Liver (tissue), 9 donors: Measurements from ENCODE around the gene HSD17B3. TPM values are rescaled to one million over a fixed set of nuclear protein-coding genes. Genes with fewer than 3 reads are reported as not detected.

Experiments used
- DNase-seq: peaks from one replicate; pipeline ENCODE4 v3.0.0-alpha.2; 2017; ENCODE audit warnings: low spot score
- H3K27ac ChIP-seq, 2 donors: one replicate each; pipeline ENCODE4 v1.7.0; 2013; ENCODE audit warnings: inconsistent platforms in 2 of 2, low read length in 2 of 2, control low read depth in 1 of 2, low read depth in 1 of 2, mild to moderate bottlenecking in 1 of 2
- H3K27me3 ChIP-seq, 4 donors: one replicate each; pipeline versions ENCODE4 v1.6.1 to v1.7.0; 2013; ENCODE audit warnings: low read length in 3 of 4, inconsistent platforms in 1 of 4, mild to moderate bottlenecking in 1 of 4, moderate library complexity in 1 of 4; ENCODE audit not compliant: control insufficient read depth in 4 of 4, insufficient read depth in 4 of 4
- H3K36me3 ChIP-seq, 4 donors: one replicate each; pipeline versions ENCODE4 v1.6.1 to v1.7.0; 2013; ENCODE audit warnings: low read length in 3 of 4, mild to moderate bottlenecking in 3 of 4, low read depth in 1 of 4, moderate library complexity in 1 of 4; ENCODE audit not compliant: control insufficient read depth in 4 of 4, insufficient read depth in 3 of 4
- H3K4me1 ChIP-seq, 4 donors: one replicate each; pipeline versions ENCODE4 v1.6.1 to v1.7.0; 2013; ENCODE audit warnings: low read length in 3 of 4, mild to moderate bottlenecking in 3 of 4, moderate library complexity in 1 of 4; ENCODE audit not compliant: control insufficient read depth in 4 of 4, insufficient read depth in 4 of 4
- H3K4me3 ChIP-seq, 3 donors: one replicate each; pipeline versions ENCODE4 v1.6.1 to v1.7.0; 2013; ENCODE audit warnings: low read length in 3 of 3, control low read depth in 1 of 3, low read depth in 1 of 3, mild to moderate bottlenecking in 1 of 3
- H3K9ac ChIP-seq, 2 donors: one replicate each; pipeline ENCODE4 v1.7.0; 2013; ENCODE audit warnings: low read length in 2 of 2, mild to moderate bottlenecking in 2 of 2, moderate library complexity in 2 of 2, control low read depth in 1 of 2, low read depth in 1 of 2
- H3K9me3 ChIP-seq, 4 donors: one replicate each; pipeline versions ENCODE4 v1.6.1 to v1.7.0; 2013; ENCODE audit warnings: low read length in 3 of 4; ENCODE audit not compliant: control insufficient read depth in 4 of 4
- EGR1 ChIP-seq, 2 donors: IDR thresholded peaks; 2 replicates each; pipeline ENCODE4 v1.6.1; 2016 to 2018; ENCODE audit warnings: antibody characterized with exemption in 2 of 2, low read depth in 2 of 2
- FOXA1 ChIP-seq: IDR thresholded peaks from 2 replicates; pipeline ENCODE4 v1.6.1; 2016; ENCODE audit warnings: antibody characterized with exemption
- FOXA2 ChIP-seq: IDR thresholded peaks from 2 replicates; pipeline ENCODE4 v1.6.1; 2016; ENCODE audit warnings: antibody characterized with exemption
- GABPA ChIP-seq, 2 donors: IDR thresholded peaks in 1 of 2; conservative IDR thresholded peaks in 1 of 2; 2 replicates each; pipeline ENCODE4 v1.6.1; 2016; ENCODE audit warnings: antibody characterized with exemption in 2 of 2, mild to moderate bottlenecking in 1 of 2, moderate library complexity in 1 of 2
- HNF4A ChIP-seq, 2 donors: conservative IDR thresholded peaks; 2 replicates each; pipeline ENCODE4 v1.6.1; 2016; ENCODE audit warnings: antibody characterized with exemption in 2 of 2, mild to moderate bottlenecking in 2 of 2
- HNF4G ChIP-seq: IDR thresholded peaks from 2 replicates; pipeline ENCODE4 v1.6.1; 2016; ENCODE audit warnings: antibody characterized with exemption
- JUND ChIP-seq, 2 donors: IDR thresholded peaks; 2 replicates each; pipeline ENCODE4 v1.6.1; 2016; ENCODE audit warnings: antibody characterized with exemption in 2 of 2
- NR2F2 ChIP-seq: IDR thresholded peaks from 2 replicates; pipeline ENCODE4 v1.6.1; 2016; ENCODE audit warnings: antibody characterized with exemption
- RXRA ChIP-seq, 2 donors: IDR thresholded peaks; 2 replicates each; pipeline ENCODE4 v1.6.1; 2017 to 2018; ENCODE audit warnings: antibody characterized with exemption in 2 of 2, mild to moderate bottlenecking in 1 of 2
- TAF1 ChIP-seq: conservative IDR thresholded peaks from 2 replicates; pipeline ENCODE4 v1.6.1; 2016; ENCODE audit warnings: antibody characterized with exemption, mild to moderate bottlenecking
- YY1 ChIP-seq: IDR thresholded peaks from 2 replicates; pipeline ENCODE4 v1.6.1; 2016; ENCODE audit warnings: antibody characterized with exemption, mild to moderate bottlenecking
- WGBS: extraction: QIAGEN DNeasy Blood & Tissue Kit; methylation state at CpG from one replicate; pipeline ENCODE4 v1.1.7; 2013; 5-methylcytosine and 5-hydroxymethylcytosine counted together
- polyA plus RNA-seq, 2 donors: library from polyadenylated mRNA; stranded (reverse) in 1 of 2; unstranded in 1 of 2; fragments of 200-250 nt in 1 of 2; fragments of >200 nt in 1 of 2; fragmentation: Nextera tagmentation in 1 of 2; extraction: Ambion mirVana in 1 of 2; gene quantifications; one replicate each; pipeline versions ENCODE4 v1.2.1 to v1.2.3, GENCODE V29; 2013 to 2015
- total RNA-seq, 2 donors: library from RNA; depleted of rRNA; stranded (reverse); fragments of >200 nt; gene quantifications; one replicate each; pipeline ENCODE4 v1.2.3, GENCODE V29; 2014
- TF ChIP-seq, protein P1 (sequence below): IDR thresholded peaks from 2 replicates; pipeline ENCODE4 v1.6.1; 2016; ENCODE audit warnings: antibody characterized with exemption
- TF ChIP-seq, protein P2 (sequence below): IDR thresholded peaks from 2 replicates; pipeline ENCODE4 v1.6.1; 2016; ENCODE audit warnings: antibody characterized with exemption, mild to moderate bottlenecking
- TF ChIP-seq, protein P3 (sequence below): fragments of 150-350 bp; IDR thresholded peaks from 2 replicates; pipeline ENCODE4 v1.5.1; 2017; ENCODE audit warnings: improper control_type of control experiment, low read depth, low read length; ENCODE audit not compliant: missing input control
- TF ChIP-seq, protein P4 (sequence below): IDR thresholded peaks from 2 replicates; pipeline ENCODE4 v1.6.1; 2016; ENCODE audit warnings: antibody characterized with exemption
- TF ChIP-seq, protein P5 (sequence below): IDR thresholded peaks from 2 replicates; pipeline ENCODE4 v1.6.1; 2016; ENCODE audit warnings: antibody characterized with exemption
- donor health status: healthy.
- donor health status: healthy.
- donor health status: healthy.
- donor health status: healthy.
- donor health status: healthy.

The HSD17B3 gene
- total and polyA plus RNA-seq, 4 donors: 0.75 to 1.6 (median 0.96) TPM

DNA sequence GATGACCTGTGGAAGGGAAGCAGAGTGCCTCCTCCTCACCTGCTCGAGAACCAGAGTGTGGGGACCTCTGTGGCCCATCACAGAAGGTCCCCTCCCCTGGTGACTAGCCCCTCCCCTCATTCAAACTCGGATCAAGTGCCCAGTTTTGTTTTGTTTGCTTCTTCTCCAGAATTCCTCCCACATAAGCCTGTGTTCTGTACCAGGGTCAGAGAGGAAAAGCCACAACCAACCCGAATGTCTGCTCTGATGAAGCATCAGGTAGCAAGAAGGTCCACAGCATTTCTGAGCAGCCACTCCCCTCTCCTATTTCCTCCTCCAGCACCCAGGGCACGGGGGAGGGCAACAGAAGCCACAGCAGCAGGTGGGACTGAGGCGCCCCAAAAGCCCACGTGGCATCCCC is 58.2 kb downstream of the HSD17B3 start:
- H3K9ac ChIP-seq: no peak overlapping the region
- H3K36me3 ChIP-seq: no peaks in the 10 kb centered on the region
- H3K27me3 ChIP-seq: no peaks in the 10 kb centered on the region
- H3K27ac ChIP-seq: no peak overlapping the region
- H3K9me3 ChIP-seq: no peaks in the 10 kb centered on the region
- 74% methylated on average over 6 of the region's 6 CpGs for WGBS
- no peak for TF ChIP-seq YY1
- no peak for TF ChIP-seq NR2F2
- no peaks in the 10 kb centered on the region for H3K4me1 ChIP-seq
- DNase-seq: no peak
- no peak overlapping the region for H3K4me3 ChIP-seq

DNA sequence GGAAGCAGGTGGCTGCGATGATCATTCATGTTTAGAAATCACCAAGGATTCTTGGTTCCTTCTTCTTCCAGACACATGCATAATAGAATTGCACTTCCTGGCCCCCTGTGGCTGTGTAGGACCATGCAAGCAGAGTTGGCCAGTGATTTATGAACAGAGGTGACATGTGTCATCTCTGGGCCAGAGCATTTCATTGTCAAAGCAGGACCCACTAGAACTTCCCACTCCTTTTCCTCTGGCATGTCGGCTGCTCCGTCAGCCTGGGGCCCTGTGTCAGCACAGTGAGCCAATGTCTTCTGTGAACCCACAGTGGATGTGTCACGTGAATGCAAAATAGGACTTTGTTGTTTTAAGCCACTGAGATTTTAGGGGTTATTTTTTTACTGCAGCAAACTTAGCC is 59.2 kb downstream of the HSD17B3 start:
- 69% methylated on average over 4 of the region's 4 CpGs for WGBS
- Histone ChIP-seq H3K9ac (no peak overlapping the region), H3K27me3 (no peaks in the 10 kb centered on the region), H3K27ac (no peak overlapping the region), H3K4me3 (no peak overlapping the region), H3K4me1 (no peaks in the 10 kb centered on the region), H3K36me3 (no peaks in the 10 kb centered on the region), H3K9me3 (no peaks in the 10 kb centered on the region)
- TF ChIP-seq FOXA1 (no peak), GABPA (IDR thresholded peaks at IDR 0.05 in 1 of 2, conservative IDR thresholded peaks at IDR 0.05 in 1 of 2) (no peak), JUND (IDR thresholded peaks at IDR 0.05) (no peak), RXRA (IDR thresholded peaks at IDR 0.05) (no peak), FOXA2 (no peak), YY1 (no peak)
- TF ChIP-seq, protein P1, sequence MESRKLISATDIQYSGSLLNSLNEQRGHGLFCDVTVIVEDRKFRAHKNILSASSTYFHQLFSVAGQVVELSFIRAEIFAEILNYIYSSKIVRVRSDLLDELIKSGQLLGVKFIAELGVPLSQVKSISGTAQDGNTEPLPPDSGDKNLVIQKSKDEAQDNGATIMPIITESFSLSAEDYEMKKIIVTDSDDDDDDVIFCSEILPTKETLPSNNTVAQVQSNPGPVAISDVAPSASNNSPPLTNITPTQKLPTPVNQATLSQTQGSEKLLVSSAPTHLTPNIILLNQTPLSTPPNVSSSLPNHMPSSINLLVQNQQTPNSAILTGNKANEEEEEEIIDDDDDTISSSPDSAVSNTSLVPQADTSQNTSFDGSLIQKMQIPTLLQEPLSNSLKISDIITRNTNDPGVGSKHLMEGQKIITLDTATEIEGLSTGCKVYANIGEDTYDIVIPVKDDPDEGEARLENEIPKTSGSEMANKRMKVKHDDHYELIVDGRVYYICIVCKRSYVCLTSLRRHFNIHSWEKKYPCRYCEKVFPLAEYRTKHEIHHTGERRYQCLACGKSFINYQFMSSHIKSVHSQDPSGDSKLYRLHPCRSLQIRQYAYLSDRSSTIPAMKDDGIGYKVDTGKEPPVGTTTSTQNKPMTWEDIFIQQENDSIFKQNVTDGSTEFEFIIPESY: no peak
- TF ChIP-seq, protein P2, sequence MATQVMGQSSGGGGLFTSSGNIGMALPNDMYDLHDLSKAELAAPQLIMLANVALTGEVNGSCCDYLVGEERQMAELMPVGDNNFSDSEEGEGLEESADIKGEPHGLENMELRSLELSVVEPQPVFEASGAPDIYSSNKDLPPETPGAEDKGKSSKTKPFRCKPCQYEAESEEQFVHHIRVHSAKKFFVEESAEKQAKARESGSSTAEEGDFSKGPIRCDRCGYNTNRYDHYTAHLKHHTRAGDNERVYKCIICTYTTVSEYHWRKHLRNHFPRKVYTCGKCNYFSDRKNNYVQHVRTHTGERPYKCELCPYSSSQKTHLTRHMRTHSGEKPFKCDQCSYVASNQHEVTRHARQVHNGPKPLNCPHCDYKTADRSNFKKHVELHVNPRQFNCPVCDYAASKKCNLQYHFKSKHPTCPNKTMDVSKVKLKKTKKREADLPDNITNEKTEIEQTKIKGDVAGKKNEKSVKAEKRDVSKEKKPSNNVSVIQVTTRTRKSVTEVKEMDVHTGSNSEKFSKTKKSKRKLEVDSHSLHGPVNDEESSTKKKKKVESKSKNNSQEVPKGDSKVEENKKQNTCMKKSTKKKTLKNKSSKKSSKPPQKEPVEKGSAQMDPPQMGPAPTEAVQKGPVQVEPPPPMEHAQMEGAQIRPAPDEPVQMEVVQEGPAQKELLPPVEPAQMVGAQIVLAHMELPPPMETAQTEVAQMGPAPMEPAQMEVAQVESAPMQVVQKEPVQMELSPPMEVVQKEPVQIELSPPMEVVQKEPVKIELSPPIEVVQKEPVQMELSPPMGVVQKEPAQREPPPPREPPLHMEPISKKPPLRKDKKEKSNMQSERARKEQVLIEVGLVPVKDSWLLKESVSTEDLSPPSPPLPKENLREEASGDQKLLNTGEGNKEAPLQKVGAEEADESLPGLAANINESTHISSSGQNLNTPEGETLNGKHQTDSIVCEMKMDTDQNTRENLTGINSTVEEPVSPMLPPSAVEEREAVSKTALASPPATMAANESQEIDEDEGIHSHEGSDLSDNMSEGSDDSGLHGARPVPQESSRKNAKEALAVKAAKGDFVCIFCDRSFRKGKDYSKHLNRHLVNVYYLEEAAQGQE: no peak
- TF ChIP-seq, protein P3, sequence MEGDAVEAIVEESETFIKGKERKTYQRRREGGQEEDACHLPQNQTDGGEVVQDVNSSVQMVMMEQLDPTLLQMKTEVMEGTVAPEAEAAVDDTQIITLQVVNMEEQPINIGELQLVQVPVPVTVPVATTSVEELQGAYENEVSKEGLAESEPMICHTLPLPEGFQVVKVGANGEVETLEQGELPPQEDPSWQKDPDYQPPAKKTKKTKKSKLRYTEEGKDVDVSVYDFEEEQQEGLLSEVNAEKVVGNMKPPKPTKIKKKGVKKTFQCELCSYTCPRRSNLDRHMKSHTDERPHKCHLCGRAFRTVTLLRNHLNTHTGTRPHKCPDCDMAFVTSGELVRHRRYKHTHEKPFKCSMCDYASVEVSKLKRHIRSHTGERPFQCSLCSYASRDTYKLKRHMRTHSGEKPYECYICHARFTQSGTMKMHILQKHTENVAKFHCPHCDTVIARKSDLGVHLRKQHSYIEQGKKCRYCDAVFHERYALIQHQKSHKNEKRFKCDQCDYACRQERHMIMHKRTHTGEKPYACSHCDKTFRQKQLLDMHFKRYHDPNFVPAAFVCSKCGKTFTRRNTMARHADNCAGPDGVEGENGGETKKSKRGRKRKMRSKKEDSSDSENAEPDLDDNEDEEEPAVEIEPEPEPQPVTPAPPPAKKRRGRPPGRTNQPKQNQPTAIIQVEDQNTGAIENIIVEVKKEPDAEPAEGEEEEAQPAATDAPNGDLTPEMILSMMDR: no peak
- DNase-seq: no peak

DNA sequence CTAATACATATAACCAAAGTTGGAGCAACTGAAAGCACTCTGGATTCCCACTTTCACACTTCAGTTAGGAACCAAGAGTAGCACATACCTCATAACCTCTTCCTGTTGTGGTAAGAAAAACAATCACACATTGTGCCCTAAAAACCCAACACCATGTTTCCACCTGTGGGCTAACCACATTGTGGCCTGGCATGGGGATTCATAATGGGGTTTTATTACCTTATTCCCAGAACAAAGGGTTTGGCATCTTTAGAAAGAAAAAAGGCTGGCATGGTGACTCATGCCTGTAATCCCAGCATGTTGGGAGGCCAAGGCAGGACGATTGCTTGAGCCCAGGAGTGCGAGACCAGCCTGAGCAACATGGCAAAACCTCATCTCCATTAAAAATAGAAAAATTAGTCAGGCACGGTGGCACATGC is 60.6 kb downstream of the HSD17B3 start:
- 80% methylated on average over 3 of the region's 3 CpGs for WGBS
- H3K9ac ChIP-seq: no peak overlapping the region
- TF ChIP-seq EGR1 (IDR thresholded peaks at IDR 0.05; ENCODE audit: low read depth in 2 of 2): no peak
- TF ChIP-seq, protein P4, sequence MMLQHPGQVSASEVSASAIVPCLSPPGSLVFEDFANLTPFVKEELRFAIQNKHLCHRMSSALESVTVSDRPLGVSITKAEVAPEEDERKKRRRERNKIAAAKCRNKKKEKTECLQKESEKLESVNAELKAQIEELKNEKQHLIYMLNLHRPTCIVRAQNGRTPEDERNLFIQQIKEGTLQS: no peak
- TF ChIP-seq YY1: no peak
- TF ChIP-seq, protein P1: no peak
- TF ChIP-seq HNF4A (conservative IDR thresholded peaks at IDR 0.05): no peak
- TF ChIP-seq, protein P3: no peak
- TF ChIP-seq HNF4G: no peak
- TF ChIP-seq RXRA (IDR thresholded peaks at IDR 0.05): no peak
- no peak for TF ChIP-seq TAF1
- TF ChIP-seq FOXA1: no peak
- TF ChIP-seq FOXA2: no peak
- TF ChIP-seq, protein P5, sequence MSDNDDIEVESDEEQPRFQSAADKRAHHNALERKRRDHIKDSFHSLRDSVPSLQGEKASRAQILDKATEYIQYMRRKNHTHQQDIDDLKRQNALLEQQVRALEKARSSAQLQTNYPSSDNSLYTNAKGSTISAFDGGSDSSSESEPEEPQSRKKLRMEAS: no peak

More for the DNA sequence above, 60.6 kb downstream of the HSD17B3 start:
- H3K4me1 ChIP-seq: no peaks in the 10 kb centered on the region
- H3K36me3 ChIP-seq: no peaks in the 10 kb centered on the region
- no peaks in the 10 kb centered on the region for H3K27me3 ChIP-seq
- no peak overlapping the region for H3K4me3 ChIP-seq
- no peaks in the 10 kb centered on the region for H3K9me3 ChIP-seq
- no peak overlapping the region for H3K27ac ChIP-seq
- DNase-seq: no peak
